GM21529 (cell line): ENCODE data around the gene SENP5.
A peak's percentile ranks its signal among the peaks of the same experiment; 100 is the strongest.

Experiments used
- ATAC-seq: cut with Tn5 transposase; IDR thresholded peaks from one replicate; pipeline ENCODE4 v1.9.1; 2021; ENCODE audit not compliant: unreplicated experiment

The SENP5 gene

DNA sequence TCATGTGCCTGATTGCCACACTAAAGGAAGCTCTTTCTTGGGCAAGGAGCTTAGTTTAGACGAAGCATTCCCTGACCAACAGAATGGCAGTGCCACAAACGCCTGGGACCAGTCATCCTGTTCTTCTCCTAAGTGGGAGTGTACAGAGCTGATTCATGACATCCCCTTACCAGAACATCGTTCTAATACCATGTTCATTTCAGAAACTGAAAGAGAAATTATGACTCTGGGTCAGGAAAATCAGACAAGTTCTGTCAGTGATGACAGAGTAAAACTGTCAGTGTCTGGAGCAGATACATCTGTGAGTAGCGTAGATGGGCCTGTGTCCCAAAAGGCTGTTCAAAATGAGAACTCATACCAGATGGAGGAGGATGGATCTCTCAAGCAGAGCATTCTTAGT is 18.4 kb downstream of the SENP5 start:
- no peak for ATAC-seq

DNA sequence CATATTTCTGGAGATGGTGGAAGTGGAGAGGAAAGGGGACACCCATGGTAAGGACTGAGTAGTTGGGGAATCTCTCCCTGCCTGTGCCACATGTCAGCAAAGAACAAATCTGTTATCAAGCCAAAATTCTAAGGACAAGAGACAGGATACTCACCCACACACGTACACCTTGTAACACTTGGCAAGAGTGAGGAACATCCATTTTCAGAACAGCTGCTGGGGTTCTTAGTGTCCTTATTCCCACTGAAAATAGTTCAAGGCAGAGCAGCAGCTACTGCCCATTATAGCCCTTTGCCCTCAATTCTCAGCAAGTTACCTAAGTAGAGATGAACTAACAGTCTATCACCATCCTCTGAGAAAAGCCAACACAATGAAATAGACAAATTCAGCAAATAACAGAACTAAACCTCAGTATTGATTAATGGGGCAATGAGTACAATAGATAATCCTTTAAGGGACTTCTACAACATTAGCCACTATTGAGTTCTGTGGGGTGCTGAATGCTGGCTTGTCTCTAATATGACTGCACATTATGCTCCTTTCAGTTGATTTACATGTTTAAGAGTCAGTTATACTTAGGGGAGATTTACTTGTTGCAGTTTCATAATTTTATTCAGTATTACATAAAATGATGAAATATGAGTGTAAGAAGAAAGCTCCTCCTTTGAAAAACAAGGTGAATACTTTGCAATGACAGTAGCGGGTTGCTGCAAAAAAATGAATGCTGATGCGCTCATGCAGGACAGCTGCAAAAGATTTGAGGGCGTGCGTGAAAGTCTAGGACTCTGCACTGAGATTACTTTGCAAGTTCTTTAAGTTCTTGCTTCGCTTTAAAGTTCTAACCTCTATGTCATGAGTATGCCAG is 22.4 kb downstream of the SENP5 start:
- no peak for ATAC-seq

DNA sequence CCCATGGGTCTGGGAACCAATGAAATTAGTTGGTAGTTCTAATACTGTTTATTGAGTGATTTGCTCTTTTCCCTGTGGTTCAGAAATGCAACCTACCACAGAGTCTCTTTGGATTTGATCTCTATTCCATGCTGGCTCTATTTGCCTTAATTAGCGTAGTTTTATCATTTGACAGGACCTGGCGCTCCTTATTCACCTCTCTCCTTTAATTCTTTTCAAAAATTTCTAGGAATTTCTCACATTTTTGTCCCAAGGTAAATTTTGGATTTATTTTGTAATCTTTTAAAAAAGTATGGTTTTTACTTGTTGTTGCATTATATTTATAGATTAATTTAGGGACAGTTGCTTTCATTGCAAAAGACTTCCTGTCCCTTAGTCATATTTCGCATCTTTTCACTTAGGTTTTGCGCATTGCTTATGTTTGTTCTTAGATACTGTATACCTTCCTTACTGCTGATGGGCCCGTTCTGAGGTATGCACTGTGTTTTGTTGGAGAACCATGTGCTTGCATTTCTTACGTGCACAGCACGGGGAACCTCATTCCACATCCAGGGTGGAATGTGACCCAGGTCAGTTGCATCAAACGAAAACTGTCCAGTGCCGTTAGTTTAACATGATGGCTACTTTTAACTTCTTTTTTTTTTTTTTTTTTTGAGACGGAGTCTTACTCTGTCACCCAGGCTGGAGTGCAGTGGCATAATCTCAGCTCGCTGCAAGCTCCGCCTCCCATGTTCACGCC is 27.0 kb downstream of the SENP5 start:
- no peak for ATAC-seq

DNA sequence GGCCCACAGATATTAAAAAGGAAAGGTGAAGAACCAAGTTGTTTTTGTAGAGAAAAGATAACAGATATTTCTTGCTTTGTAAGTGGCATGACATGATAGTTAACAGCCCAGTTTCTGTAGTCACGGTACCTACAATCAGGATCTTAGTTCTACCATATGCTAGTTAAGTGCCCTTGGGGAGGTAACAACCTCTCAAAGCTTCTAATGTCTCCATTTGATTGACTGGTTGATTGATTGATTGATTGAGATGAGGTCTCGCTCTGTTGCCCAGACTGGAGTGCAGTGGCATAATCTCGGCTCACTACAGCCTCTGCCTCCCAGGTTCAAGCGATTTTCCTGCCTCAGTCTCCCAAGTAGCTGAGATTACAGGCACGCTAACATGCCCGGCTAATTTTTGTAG is 28.5 kb downstream of the SENP5 start:
- no peak for ATAC-seq

DNA sequence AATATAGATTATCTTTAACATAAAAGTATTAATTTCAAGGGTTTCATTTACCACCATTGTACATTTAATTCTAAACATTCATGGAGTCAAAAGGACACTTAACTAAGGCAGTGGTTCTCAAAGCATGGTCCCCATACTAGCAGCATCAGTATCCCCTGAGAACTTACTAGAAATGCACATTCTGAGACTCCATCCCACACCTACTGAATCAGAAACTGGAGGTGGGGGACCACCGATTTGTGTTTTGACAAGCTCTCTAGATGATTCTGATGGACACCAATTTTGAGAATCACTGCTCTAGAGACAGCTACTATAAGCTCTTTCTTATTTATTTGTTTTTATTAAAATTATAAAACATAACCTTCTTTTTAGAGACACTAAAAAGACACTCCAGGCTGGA is 34.0 kb downstream of the SENP5 start:
- ATAC-seq, result no peak

DNA sequence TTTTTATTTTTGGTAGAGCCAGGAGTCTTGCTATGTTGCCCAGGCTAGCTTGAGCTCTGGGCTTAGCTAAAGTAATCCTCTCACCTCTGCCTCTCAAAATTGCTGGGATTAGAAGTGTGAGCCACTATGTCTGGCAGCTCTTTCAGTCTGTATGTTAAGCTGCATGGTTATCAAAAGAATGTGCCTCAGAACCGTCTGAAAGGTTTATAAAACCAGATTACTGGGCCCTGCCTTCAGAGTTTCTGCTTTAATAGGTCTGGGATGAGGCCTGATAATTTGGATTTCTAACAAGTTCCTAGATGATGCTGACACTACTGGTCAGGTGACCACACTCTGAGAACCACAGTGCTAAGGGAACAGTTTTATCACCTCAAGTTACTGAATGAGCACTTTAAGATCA is 34.6 kb downstream of the SENP5 start:
- ATAC-seq, result no peak

DNA sequence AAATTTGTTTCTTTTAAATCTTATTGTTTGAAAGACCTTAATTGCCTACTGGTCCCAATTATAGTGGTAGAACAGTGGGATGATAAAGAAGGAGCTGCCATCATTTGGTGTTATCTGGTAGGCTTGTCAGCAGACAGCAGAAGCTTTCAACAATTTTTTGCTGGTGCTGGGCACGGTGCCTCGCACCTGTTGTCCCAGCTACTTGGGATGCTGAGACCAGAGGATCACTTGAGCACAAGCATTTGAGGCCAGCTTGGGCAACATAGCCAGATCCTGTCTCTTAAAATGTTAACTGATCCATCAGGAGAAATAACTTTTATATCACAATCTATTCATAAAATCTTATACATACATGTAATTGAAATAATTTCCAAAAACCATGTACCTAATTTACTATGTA is 36.0 kb downstream of the SENP5 start:
- no peak for ATAC-seq

DNA sequence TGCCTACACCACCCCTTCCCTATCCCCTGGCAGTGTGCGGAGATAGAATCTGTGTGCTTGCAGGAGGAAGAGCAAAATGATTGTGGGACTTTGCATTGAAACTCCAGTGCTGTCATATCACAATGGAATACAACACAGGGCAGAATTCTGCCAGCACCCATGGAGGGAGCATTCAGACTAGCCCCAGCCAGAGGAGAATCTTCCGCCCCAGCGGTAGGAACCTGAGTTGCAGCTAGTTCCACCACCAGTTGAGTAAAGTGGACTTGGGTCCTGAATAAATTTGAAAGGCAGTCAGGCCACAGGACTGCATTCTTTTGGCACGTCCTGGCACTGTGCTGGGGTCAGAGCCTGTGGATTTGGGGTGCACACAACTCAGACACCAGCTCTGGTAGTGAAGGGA is 47.1 kb downstream of the SENP5 start:
- ATAC-seq, result no peak

DNA sequence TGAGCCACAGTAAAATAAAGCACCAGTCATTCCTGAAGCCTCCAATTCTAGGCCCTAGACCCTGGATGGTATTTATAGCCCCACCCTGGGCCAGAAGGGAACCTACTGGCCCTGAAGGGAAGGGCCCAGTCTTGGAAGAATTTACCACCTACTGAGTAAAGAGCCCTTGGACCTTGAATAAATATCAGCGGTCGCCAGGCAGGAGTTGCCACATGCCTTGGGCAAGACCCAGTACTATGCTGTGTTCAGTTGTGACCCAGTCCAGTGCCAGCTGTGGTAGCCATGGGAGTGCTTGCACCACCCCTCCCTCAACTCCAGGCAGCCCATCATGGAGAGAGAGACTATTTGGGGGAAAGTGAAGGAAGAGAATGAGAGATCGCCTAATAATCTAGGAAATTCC is 47.7 kb downstream of the SENP5 start:
- ATAC-seq, result no peak

DNA sequence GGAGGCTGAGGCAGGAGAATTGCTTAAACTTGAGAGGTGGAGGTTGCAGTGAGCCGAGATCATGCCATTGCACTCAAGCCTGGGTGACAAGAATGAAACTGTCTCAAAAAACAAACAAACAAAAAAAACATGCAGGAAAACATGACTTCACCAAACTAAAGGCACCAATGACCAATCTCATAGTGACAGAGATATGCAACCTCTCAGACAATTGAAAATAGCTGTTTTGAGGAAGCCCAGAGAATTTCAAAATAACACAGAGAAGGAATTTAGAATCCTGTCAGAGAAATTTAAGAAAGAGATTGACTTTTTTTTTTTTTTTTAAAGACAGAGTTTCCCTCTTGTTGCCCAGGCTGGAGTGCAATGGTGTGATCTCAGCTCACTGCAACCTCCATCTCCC is 48.5 kb downstream of the SENP5 start:
- ATAC-seq, result no peak

DNA sequence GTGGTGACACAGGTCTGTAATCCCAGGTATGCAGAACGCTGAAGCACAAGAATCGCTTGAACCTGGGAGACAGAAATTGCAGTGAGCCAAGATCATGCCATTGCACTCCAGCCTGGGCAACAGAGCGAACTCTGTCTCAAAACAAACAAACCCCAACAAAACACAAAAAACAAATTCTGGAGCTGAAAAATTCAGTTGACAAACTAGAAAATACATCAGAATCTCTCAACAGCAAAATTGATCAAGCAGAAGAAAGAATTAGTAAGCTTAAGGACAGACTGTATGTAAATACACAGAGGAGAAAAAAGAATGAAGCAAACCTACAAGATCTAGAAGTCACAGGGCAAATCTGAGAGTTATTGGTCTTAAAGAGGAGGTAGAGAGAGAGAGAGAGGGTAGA is 49.3 kb downstream of the SENP5 start:
- ATAC-seq, result no peak

DNA sequence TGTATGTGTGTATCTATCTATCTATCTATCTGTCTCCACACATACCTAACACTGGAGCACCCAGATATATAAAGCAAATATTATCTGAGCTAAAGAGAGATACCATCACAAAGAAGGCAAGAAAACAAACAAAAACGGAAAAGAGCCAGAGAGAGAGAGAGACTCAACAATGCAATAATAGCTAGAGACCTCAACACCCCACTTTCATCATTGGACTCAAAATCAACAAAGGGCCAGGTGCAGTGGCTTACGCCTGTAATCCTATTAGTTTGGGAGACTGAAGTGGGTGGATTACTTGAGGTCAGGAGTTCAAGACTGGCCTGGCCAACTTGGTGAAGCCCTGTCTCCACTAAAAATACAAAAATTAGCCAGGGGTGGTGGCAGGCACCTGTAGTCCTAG is 51.2 kb downstream of the SENP5 start:
- no peak for ATAC-seq

DNA sequence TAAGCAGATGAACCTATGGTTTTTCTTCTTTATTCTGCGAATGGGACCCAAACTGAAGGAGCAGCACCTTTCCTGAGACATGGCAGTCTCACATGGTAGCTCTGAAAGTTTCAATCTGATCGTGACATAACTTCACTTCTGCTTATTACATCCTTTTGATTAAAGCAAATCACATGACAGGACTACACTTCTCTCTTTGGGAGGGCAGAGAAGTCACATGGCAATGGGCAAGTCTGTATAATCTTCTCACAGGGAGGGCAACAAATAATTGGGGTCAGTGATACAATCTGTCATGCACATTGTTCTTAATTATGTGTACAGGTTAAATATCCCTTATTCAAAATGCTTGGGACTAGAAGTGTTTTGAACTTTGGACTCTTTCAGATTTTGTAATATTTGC is 53.0 kb downstream of the SENP5 start:
- no peak for ATAC-seq

DNA sequence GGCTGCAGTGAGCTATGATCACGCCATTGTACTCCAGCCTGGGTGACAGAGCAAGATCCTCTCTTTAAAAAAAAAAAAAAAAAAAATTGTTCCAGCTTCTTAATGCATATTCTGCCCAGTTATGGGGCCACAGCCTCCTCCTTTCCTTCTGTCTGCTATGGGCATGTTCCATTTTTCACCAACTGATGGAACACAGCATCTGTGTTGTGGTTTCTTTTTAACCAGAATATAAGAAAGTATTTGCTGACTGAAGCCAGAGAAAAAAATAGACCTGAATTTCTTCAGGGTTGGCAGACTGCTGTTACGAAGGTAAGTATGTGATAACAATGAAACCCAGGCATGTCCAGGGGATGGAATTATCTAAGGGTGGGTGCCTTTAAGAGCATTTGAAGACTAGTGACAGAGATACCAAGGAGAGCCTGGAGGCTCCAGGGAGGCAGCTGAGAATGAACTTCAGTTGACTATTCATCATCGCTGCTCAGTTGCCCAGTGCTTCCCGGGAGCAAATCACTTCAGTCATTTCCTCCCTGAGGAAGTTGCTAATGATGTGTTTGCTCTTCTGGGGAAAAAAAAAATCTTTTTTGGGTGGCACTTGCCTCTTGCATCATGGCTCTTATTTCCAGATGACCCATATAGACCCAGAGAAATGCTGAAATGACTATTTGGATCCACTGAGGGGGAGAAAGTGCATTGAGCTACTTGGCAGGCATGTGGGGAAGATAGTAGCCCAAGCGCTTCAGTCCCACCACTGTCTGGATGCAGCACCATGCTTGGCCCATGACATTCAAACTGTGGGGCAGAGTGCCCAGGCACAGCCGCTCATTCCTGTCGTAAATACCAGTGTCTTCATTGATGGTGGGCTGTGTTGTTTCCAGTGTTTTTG is 60.1 kb downstream of the SENP5 start:
- ATAC-seq, result no peak

DNA sequence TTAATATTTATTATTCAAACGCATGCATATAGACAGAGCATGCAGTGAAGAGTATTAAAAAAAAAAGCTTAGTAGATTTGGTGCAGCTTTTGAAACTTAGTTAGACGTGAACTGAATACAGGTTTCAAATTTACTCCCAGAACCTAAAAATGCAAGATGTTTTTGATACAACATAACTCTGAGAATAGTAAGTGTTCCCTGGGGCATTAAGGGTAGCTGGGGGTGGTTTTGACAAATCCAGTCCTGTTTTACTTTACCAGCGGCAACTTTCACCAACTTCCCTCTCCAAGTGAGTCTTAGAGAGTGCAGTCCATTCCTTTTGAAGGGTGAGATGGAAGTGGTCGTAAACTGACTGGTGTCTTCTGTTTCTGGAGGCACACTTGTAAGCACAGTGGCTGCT is 63.4 kb downstream of the SENP5 start:
- no peak for ATAC-seq

DNA sequence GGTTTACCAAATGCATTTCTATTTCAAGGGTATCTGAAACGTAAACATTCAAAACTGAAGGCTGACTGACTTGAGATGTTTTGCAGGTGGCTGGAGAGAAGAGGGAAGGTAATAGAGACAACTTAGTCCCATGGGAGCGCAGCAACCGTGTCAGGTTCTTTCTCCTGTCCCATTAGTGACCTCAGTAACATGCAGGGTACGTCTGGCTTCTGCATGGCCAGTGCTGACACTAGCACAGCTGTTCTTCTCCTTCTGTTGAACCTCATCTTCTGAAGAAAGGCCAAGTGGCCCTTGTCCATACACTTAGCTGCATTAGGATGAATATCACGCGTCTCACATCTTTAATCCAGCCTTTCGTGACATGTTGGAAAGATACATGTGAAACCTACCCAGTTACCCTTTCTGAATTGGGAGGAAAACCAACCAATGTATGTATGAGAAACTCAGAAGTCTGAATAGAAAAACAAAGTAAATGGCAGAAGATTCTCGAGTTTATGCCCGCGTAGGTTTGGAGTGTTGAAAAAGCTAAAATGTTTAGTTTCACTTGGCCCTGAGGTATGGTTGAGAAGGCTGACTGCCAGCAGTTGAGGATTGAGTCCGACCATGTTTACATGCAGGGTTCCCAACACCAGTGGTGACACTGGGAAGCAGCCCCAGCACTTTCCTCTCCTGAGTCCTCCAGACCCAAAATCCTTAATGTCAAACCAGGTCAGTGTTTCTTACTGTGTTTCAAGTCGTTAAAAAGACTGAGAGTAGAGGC is 64.3 kb downstream of the SENP5 start:
- ATAC-seq, result peak; percentile 74

DNA sequence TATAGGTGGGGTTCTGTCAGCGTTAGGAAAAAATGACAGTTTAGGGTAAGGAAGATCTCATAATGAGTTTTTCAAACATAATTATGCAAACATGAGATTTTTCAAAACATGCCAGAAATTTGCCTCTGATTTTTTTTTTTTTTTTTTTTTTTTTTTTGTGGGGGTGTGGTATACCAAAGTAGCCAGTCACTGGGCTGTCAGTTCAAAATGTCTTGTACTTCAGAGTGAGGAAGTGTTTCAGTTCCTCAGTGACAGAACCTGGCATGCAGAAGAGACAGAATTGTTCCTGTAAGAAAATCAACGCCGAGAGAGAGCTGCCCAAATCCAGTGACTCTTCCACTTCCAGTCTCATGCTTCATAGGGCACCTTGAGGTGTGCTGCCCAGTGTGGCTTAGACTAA is 64.9 kb downstream of the SENP5 start:
- ATAC-seq, result no peak

DNA sequence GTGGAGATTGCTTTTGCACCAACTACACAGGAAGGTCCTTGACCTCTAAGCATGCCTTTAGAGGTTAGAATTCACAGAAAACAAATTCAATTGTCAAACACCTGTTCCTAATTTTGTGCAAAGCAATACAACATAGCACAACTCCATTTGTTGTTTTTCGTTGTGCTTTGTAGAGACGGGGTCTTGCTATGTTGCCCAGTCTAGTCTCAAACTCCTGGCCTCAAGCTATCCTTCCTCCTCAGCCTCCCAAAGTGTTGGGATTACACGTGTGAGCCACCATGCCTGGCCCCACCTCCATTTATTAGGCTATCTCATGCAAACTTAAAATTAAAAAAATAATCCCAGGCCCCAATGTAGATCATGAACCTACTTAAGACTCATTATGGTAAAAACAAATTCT is 68.6 kb downstream of the SENP5 start:
- no peak for ATAC-seq

DNA sequence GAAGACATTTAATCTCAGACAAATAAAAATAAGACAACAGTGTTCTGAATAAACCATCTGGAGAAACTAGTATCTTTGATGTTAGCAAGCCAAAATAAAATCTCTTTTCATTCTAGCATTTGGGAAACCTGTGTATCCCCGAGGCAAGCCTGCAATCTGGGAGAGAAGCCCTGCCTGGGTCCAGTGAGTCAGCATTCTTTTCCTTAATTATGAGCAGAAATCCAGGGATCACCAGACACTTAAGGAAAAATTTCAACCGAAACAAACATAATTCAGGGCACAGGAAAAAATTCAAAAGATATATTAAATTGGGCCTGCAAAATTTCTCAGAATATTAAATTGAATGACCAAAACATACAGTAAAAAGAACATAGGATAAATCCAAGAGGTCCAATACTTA is 70.4 kb downstream of the SENP5 start:
- ATAC-seq, result no peak

DNA sequence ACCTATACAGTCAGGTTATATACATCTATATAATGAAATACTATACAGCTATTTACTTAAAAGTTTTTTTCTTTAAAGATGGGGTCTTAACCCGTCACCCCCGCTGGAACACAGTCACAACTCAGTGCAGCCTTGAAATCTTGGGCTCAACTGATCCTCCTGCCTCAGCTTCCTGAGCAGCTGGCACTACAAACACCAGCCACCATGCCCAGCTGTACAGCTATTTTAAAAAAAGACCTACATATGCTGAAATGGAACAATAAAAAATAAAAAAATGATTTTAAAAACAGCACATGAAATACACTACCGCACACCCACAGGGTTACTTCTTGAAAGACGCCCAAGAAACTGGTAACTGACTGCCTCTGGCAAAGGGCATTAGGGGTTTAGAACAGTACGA is 70.9 kb downstream of the SENP5 start:
- ATAC-seq, result no peak

DNA sequence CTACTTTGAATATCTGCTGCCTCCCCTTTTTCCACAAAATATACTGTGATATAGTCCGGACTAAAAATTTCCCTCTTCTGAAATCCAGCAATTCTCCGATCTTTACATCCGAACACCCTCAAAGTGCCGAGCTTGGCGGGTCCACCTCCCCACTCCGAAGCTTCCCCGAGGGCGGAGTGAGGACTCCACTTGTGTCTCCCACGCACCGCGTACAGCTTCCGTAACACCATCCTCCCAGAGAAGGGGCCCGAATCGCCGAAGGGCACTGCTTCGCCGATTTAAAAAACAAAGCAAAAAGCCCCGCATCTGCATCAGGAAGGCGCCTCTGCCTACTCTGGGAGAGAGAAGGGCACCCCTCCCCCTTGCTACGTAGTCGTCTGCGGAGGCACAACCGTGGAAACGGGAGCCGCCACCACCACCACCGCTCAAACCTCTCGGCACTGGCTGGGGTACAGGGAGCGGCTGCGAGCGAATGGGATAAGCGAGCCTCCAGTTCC is 74.1 kb downstream of the SENP5 start:
- peak; percentile 35 for ATAC-seq
